NCI-H146 treated with DMSO at 0.1 percent for 48 hours (cell line): Measurements from ENCODE around the gene VPS4A.
"Not testable (repeated sequence)": the region's sequence is repeated elsewhere in the genome, so short reads cannot be mapped to it uniquely, and the experiment has no call there.

Experiments
- DNase-seq: peaks from one replicate; lab custom pipeline; 2025; ENCODE audit not compliant: unreplicated experiment; lab: John Stamatoyannopoulos, UW

Gene VPS4A

GRCh38 chr16:69326172-69326873, 15.2 kb downstream of the VPS4A start:
- DNase-seq = no peak

DNA sequence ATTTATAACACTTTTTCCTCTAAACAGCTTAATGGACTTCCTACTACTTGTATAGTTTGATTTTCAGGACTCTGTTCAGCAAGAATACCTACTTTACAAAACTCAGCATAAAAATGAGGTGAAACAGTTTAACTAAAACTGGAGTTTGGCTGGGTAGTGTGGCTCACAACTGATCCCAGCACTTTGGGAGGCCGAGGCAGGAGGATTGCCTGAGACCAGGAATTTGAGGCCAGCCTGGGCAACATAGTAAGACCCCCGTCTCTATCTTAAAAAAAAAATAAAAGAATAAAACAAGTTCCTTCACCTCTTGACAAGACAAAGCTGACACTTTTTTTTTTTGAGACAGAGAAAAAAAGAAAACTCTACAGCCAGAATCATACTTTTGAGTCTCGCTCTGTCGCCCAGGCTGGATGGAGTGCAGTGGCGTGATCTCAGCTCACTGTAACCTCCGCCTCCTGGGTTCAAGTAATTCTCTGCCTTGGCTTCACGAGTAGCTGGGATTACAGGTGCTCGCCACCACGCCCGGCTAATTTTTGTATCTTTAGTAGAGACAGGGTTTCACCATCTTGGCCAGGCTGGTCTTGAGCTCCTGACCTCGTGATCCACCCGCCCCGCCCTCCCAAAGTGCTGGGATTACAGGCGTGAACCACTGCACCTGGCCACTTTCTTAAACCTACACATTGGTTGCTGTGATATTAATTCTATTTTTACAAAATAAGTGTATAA, 16.6 kb downstream of the VPS4A start:
- no peak for DNase-seq

GRCh38 chr16:69328854-69329316, 17.7 kb downstream of the VPS4A start:
- DNase-seq = no peak

GRCh38 chr16:69329369-69330285, 18.5 kb downstream of the VPS4A start:
- DNase-seq = no peak

DNA sequence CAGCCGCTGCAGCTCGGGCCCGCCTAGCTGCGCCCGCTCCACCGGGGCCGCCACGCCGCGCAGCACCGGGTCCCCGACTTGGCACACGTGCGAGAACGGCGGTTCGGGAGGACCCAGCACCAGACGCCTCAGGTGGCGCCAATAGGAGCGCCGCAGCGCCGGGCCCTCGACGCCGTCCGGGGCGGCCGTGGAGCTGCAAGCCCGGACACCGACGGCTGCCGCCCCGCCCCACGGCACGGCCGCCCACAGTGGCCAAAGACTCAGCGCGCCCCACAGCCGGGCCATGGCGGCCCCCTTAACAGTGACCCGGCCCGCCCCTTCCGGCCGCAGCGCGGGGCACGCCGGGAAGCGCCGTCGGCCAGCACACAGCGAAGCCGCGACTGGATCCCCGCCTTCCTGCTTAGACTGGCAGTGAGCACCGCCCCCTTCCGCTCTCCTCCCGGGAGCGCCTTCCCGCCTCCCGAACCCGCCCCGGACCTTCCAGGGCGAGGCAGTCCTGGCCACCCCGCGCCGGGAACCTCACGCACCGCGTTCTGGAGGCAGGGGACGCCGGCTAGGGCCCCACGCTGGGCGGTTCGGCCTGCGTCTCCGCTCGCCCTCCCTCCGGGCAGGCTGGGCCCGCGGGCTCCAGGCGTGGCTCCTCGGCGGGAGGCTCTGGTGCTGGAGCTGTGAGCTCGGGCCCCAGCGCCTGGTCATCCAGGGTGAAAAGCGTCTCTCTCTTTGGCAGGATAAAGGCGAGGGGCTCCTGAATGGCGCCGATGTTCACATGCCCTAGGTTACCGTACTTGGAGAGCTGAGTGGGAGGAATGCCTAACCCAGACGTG, 19.3 kb downstream of the VPS4A start, which contains the start of gene PDF:
PDF (minus strand) TSS at position 303 of the 824 bp plus-strand sequence; CDS start at position 285, 18 bp downstream.
- peak; percentile 56 for DNase-seq

- DNase-seq = no peak
These were observed 23.5 kb downstream of the VPS4A start for GRCh38 chr16:69334696-69335095.

GRCh38 chr16:69338557-69339288, 27.6 kb downstream of the VPS4A start:
- no peak for DNase-seq

DNA sequence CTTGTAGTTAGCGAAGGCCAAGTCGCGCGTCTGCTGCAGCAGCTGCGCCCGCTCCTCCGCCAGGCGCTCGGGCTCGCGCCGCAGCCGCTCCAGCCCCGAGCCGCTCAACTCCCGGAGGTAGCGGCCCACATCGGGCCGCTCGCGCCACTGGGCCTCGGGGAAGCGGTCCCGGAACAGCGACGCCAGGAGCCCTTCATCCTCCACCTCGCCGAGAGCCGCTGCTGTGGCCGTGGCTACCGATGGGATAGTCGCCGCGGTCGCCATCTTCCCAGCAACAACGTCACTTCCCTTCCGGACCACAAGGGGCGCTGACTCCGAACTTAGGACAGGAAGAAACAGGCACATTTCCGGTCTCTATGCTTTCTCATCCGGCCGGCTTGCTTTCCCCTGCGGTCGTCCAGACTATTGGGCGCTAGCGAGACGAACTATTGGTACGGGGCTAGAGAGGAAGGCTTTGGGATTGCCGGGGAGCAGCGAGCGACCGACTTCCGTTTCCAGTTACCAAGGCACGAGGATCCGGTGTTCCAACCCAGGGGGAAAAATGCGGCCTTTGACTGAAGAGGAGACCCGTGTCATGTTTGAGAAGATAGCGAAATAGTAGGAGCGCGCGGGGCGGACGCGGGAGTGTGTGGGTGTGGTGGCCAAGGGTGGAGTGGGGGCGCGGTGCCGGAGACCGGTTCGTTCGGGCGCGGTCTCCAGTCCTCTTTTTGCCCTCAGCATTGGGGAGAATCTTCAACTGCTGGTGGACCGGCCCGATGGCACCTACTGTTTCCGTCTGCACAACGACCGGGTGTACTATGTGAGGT, 28.3 kb downstream of the VPS4A start, which contains the start of the genes COG8 and NIP7:
COG8 (minus strand) TSS at position 276 of the 806 bp plus-strand sequence; CDS start at position 264, 12 bp downstream.
NIP7 (plus strand) TSS at position 484 of the 806 bp plus-strand sequence; CDS start at position 542, 58 bp downstream.
- DNase-seq = peak; percentile 91

- DNase-seq = no peak
These were observed 29.0 kb downstream of the VPS4A start for GRCh38 chr16:69340095-69340644.

GRCh38 chr16:69344171-69344570, 33.0 kb downstream of the VPS4A start:
- no peak for DNase-seq

DNA sequence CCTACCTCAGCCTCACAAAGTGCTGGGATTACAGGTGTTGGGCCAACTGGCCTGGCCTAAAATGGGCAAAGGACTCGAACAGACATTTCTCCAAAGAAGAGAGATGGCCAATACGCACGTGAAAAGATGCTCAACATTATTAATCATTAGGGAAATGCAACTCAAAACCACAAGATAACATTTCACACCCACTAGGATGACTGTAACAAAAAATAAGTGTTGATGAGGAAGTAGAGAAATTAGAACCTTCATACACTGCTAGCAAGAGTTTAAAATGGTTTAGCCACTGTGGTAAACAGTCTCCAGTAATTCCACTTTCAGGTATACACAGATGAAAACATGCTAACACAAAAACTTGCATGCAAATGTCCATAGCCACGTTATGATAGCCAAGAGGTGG, 34.8 kb downstream of the VPS4A start:
- no peak for DNase-seq

DNA sequence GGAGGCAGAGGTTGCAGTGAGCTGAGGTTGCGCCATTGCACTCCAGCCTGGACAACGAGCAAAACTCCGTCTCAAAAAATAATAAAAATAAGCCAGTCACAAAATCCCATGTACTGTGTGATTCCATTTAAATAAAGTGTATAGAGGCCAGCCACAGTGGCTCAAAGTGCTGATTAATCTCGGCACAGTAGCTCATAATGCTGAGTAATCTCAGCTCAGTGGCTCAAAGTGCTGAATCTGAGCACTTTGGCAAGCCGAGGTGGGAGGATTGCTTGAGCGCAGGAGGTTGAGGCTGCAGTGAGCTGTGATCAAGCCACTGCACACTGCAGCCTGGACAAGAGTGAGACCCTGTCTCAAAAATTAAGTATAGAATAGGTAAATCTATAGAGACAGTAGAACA, 35.5 kb downstream of the VPS4A start:
- DNase-seq = no peak

GRCh38 chr16:69348222-69348621, 37.1 kb downstream of the VPS4A start:
- DNase-seq = no peak

GRCh38 chr16:69349536-69349935, 38.4 kb downstream of the VPS4A start:
- DNase-seq = no peak

DNA sequence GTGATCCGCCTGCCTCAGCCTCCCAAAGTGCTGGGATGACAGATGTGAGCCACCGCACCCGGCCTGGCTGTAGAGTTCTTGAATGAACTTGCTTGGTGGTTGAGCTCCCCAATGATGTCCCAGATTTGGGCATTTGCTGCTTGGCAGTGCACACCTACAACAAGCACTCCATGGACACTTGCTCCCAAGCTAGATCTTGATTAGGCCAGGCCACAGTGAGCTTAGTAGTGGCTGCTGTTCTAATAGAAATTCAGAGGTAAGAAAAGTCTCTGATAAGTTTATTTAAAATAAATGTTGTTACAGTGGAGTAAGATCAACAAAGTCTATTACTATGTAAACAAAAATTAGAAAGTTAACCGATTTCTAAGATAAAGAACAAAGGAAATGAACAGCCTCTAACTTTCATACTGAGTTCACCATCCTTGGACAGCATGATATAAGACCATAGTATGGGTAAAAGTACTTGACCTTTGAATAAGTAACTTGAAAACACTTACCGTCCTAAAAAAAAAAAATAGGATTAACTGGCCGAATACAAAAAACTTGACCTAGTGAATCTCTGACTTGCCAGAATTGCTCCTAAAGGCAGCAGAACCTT, 39.5 kb downstream of the VPS4A start:
- no peak for DNase-seq

- DNase-seq = no peak
These were observed 40.3 kb downstream of the VPS4A start, which contains the start of gene TMED6 for GRCh38 chr16:69351309-69352027. Gene TMED6, minus strand, starts transcription at chr16:69351786. Its CDS starts 33 bp downstream, at chr16:69351753.

GRCh38 chr16:69360070-69360469, 48.9 kb downstream of the VPS4A start:
- not testable (repeated sequence) for DNase-seq
